EH (cell line): ENCODE data around the gene KANSL1L.
A peak's percentile ranks its signal among the peaks of the same experiment; 100 is the strongest.

Experiments
- DNase-seq: peaks from one replicate; pipeline ENCODE4 v3.0.0-alpha.2; 2015; ENCODE audit warnings: low read depth

Gene KANSL1L

GRCh38 chr2:210000464-210001324 is 170.5 kb downstream of the KANSL1L start:
- no peak for DNase-seq

GRCh38 chr2:209998596-209998995 is 172.6 kb downstream of the KANSL1L start:
- no peak for DNase-seq

DNA sequence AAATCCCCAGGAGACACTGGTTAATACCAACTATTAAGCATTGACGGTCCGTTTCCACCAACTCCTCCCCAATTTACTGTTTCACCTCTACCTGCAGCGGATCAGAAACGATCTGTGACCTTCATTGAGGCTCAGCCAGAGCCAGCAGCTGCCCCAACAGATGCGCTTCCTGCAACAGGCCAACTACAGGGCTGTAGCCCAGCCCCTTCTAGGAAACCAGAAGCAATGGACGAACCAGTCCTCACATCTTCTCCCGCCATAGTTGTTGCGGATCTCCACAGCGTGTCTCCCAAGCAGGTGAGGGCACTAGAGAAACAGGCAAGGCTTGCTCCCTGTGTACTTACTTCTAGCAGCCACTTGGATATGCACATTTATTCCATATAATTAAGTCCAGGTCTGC is 177.2 kb downstream of the KANSL1L start:
- no peak for DNase-seq

DNA sequence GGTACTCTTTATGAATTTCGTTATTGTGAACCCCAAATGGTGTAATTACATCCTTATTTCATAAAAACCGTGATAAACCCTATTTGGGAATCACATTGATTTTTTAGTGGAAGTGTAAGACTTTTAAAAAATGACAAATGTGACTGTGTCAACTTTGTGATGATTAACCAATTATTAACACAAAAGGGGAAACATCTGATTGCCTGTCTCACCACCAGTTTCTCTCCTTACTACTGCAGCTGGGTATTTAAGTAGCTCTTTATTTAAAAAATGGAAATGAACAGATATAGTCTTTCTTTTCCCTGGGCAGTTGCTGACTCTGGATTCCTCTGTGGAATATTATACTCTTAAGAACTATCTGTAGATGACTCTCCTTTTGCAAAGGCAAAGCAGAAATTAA is 180.4 kb downstream of the KANSL1L start:
- no peak for DNase-seq

DNA sequence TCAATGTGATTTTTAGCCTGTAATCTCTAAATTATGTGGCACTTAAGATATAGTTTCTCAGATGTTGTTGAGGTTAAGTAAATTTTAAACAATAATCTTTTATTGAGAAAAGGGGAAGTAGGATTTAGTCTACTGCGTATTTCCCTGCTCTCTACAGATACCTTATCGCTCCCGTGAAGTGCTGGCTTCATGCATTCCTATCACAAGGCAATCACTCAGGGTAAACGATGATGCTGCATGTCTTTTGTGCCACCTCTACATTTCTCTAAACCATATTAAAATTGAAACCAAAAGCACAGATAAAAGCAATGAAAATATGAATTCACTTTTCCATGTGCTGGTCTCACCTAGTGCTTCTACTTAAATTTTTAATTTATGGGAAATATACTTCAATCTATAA is 183.2 kb downstream of the KANSL1L start:
- no peak for DNase-seq

- DNase-seq = no peak
Measured at GRCh38 chr2:209986415-209986814, 184.8 kb downstream of the KANSL1L start.

GRCh38 chr2:209985874-209986273 is 185.3 kb downstream of the KANSL1L start:
- DNase-seq = no peak

GRCh38 chr2:209984291-209984690 is 186.9 kb downstream of the KANSL1L start:
- no peak for DNase-seq

DNA sequence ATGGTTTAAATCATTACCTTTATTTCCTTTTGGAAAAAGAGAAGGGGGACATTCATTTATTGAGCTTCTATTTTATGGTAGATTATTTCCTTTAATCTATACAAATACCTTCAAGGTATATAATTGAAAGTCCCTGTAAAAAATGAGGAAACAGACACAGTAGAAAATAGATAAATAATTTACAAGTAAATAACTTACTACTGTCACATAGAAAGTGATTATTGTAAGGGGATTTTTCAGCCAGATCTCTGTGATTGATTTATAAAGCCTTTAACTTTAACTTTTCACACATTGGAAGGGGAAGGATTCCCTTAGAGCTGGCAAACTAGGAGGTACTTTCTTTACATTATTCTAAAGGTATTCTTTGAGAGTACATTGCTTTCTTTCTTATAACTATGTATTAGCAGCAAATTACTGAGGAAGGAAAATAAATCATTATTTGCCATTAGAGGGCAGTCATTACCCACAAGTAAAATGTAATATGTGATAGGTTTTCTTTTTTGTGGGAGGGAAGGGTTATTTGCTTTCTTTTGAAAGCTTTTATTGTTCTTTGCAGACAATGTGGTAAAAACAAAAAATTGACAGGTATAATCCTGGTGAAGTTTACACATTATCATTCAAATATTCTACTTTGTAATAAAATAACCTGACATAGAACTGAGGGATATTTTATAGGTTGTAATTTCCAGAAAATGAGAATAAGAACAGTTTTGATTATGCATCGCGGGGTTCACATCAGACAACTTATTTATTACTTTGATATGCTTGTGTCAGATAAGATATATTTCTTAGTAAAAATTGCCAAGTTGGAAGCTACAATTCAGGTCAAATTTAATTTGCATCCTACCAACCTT is 193.6 kb downstream of the KANSL1L start:
- peak; percentile 42 for DNase-seq

- DNase-seq = no peak
Measured at GRCh38 chr2:209976698-209977385, 194.4 kb downstream of the KANSL1L start.

GRCh38 chr2:209974576-209974975 is 196.6 kb downstream of the KANSL1L start:
- DNase-seq = peak; percentile 9

DNA sequence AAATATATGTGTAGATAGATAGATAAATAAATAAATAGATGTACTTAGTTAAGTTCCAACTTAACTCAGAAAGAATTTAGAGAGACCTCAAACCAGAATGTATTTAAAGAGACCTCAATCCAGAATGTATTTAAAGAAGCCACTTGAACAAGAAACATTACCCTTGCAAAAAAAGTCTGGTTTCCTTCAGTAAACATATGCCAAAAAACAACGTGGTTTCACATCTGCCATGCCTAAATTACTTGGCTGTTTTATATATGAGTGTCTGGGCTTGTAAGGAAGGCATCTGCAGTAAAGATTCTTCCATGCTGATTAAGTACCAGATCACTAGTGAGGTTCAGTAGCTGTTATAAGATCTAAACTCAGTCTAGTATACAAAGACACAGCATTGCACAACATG is 197.9 kb downstream of the KANSL1L start:
- no peak for DNase-seq
